ENCODE data around the gene TMEM69. TPM values are rescaled to one million over a fixed set of nuclear protein-coding genes. Genes with fewer than 3 reads are reported as not detected.
"Not testable (repeated sequence)": the region's sequence is repeated elsewhere in the genome, so short reads cannot be mapped to it uniquely, and the experiment has no call there.

Gene TMEM69
- total RNA-seq, 1 experiment from 2014 or later, result 19.1 TPM

DNA sequence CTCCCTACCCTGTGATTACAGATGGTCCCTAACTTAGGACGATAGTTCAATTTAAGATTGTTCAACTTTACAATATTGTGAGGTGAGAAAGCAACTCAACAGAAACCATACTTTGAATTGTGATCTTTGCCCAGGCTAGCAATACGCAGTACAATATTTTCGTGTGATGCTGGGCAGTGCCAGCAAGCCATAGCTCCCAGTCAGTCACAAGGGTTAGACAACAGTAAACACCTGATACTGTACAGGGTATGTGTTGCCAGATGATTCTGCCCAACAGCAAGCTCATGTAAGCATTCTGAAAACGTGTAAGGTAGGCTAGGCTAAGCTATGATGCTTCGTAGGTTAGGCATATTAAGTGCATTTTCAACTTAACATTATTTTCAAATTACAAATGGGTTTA lies 13.5 kb upstream of the TMEM69 start:
- in situ Hi-C loops (cut with HindIII; ENCODE audit: low pct_unique_long_range_greater_than_20kb, low sequenced_read_pairs), result no loop called here
- no peak for ATAC-seq

DNA sequence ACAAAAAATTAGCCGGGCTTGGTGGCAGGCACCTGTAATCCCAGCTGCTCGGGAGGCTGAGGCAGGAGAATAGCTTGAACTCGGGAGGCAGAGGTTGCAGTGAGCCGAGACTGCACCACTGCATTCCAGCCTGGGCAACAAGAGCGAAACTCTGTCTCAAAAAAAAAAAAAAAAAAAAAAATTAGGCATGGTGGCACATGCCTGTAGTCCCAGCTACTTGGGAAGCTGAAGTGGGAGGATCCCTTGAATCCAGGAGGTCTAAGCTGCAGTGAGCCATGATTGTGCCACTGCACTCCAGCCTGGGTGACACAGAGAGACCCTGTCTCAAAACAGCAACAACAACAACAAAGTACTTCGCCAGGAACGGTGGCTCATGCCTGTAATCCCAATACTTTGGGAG lies 11.4 kb upstream of the TMEM69 start:
- H3K27me3 ChIP-seq (ENCODE audit: control insufficient read depth, insufficient read depth, low read length); ATAC-seq; DNase-seq (ENCODE audit: low read depth, low spot score); CTCF ChIA-PET; H3K9me3 ChIP-seq (ENCODE audit: control insufficient read depth, insufficient read depth, low read depth, low read length); BruUV-seq (replicated peaks); H3K4me3 ChIP-seq (ENCODE audit: low read depth in 2 of 2, low read length in 2 of 2); intact Hi-C loops (cut with micrococcal nuclease; ENCODE audit: unreplicated experiment); H3K27ac ChIP-seq (ENCODE audit: low read length); H3K36me3 ChIP-seq (ENCODE audit: control insufficient read depth, insufficient read depth, low read length): not testable (repeated sequence)
- in situ Hi-C loops (cut with HindIII; ENCODE audit: low pct_unique_long_range_greater_than_20kb, low sequenced_read_pairs), result loop anchor here (25.0 kb wide), 1 partner anchor 186 kb away; no protein-coding TSS in a partner anchor
- H3K4me1 ChIP-seq (ENCODE audit: control insufficient read depth, insufficient read depth, low read length), result peaks cover 40% of the 10 kb centered on the region
- POLR2A ChIA-PET, result interaction anchor here (0.7 kb wide), 1 partner anchor 10 kb away, joined by 12 read pairs; the partner anchor contains the start of gene GPBP1L1

More for the DNA sequence above, 13.5 kb upstream of the TMEM69 start:
- CTCF ChIA-PET, result no interaction called here
- TF ChIP-seq, protein P1, sequence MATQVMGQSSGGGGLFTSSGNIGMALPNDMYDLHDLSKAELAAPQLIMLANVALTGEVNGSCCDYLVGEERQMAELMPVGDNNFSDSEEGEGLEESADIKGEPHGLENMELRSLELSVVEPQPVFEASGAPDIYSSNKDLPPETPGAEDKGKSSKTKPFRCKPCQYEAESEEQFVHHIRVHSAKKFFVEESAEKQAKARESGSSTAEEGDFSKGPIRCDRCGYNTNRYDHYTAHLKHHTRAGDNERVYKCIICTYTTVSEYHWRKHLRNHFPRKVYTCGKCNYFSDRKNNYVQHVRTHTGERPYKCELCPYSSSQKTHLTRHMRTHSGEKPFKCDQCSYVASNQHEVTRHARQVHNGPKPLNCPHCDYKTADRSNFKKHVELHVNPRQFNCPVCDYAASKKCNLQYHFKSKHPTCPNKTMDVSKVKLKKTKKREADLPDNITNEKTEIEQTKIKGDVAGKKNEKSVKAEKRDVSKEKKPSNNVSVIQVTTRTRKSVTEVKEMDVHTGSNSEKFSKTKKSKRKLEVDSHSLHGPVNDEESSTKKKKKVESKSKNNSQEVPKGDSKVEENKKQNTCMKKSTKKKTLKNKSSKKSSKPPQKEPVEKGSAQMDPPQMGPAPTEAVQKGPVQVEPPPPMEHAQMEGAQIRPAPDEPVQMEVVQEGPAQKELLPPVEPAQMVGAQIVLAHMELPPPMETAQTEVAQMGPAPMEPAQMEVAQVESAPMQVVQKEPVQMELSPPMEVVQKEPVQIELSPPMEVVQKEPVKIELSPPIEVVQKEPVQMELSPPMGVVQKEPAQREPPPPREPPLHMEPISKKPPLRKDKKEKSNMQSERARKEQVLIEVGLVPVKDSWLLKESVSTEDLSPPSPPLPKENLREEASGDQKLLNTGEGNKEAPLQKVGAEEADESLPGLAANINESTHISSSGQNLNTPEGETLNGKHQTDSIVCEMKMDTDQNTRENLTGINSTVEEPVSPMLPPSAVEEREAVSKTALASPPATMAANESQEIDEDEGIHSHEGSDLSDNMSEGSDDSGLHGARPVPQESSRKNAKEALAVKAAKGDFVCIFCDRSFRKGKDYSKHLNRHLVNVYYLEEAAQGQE (IDR thresholded peaks at IDR 0.05; ENCODE audit: insufficient read depth in 1 of 2, low read depth in 2 of 2, low read length in 1 of 2), result no peak
- TF ChIP-seq POLR2AphosphoS5 (IDR thresholded peaks at IDR 0.05; ENCODE audit: low read depth, low read length), result no peak
- TF ChIP-seq TCF7L2 (IDR thresholded peaks at IDR 0.05; ENCODE audit: low read depth, low read length), result no peak
- TF ChIP-seq SIN3A (IDR thresholded peaks at IDR 0.05; ENCODE audit: borderline replicate concordance, insufficient read depth, low read depth, low read length), result no peak
- TF ChIP-seq, protein P2, sequence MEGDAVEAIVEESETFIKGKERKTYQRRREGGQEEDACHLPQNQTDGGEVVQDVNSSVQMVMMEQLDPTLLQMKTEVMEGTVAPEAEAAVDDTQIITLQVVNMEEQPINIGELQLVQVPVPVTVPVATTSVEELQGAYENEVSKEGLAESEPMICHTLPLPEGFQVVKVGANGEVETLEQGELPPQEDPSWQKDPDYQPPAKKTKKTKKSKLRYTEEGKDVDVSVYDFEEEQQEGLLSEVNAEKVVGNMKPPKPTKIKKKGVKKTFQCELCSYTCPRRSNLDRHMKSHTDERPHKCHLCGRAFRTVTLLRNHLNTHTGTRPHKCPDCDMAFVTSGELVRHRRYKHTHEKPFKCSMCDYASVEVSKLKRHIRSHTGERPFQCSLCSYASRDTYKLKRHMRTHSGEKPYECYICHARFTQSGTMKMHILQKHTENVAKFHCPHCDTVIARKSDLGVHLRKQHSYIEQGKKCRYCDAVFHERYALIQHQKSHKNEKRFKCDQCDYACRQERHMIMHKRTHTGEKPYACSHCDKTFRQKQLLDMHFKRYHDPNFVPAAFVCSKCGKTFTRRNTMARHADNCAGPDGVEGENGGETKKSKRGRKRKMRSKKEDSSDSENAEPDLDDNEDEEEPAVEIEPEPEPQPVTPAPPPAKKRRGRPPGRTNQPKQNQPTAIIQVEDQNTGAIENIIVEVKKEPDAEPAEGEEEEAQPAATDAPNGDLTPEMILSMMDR (IDR thresholded peaks at IDR 0.05), result no peak
- H3K27me3 ChIP-seq (ENCODE audit: control insufficient read depth, insufficient read depth, low read length), result no peaks in the 10 kb centered on the region
- H3K36me3 ChIP-seq (ENCODE audit: control insufficient read depth, insufficient read depth, low read length), result no peaks in the 10 kb centered on the region
- H3K9me3 ChIP-seq (ENCODE audit: control insufficient read depth, insufficient read depth, low read depth, low read length), result no peaks in the 10 kb centered on the region
- intact Hi-C loops (cut with micrococcal nuclease; ENCODE audit: unreplicated experiment), result no loop called here
- peaks cover 21% of the 10 kb centered on the region for H3K4me1 ChIP-seq (ENCODE audit: control insufficient read depth, insufficient read depth, low read length)
- H3K27ac ChIP-seq (ENCODE audit: low read length), result no peak overlapping the region
- POLR2A ChIA-PET, result interaction anchor here (0.5 to 0.6 kb wide), 2 partner anchors 14 to 44 kb away, joined by 4 to 12 read pairs; no protein-coding TSS in a partner anchor
- no peak overlapping the region for H3K4me3 ChIP-seq (ENCODE audit: low read depth in 2 of 2, low read length in 2 of 2)
- TSS peak; percentile 10 for BruUV-seq (replicated peaks)
- DNase-seq (ENCODE audit: low read depth, low spot score), result no peak

DNA sequence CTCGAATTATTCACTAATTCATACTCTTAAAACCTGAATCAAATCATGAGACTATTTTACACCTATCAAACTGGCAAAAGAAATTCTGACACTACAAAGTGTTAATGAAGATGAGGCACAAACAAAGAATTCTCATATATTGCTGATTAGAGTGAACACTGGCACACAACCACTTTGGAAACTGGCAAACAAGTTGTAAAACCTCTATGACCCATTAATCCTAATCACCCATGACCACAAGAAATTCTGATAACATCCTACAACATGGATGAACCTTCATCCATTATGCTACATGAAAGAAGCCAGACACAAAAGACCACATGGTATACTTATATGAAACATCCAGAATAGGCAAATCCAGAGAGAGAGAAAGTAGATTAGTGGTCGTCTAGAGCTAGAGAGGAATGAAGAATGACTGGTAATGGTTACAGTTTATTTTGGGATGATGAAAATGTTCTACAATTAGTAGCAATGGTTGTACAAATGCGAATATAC lies 10.2 kb upstream of the TMEM69 start:
- no peak for TF ChIP-seq POLR2AphosphoS5 (IDR thresholded peaks at IDR 0.05; ENCODE audit: low read depth, low read length)
- TF ChIP-seq SIN3A (IDR thresholded peaks at IDR 0.05; ENCODE audit: borderline replicate concordance, insufficient read depth, low read depth, low read length), result no peak
- TF ChIP-seq TCF7L2 (IDR thresholded peaks at IDR 0.05; ENCODE audit: low read depth, low read length), result no peak
- TF ChIP-seq, protein P1 (IDR thresholded peaks at IDR 0.05; ENCODE audit: insufficient read depth in 1 of 2, low read depth in 2 of 2, low read length in 1 of 2), result no peak
- TF ChIP-seq, protein P2 (IDR thresholded peaks at IDR 0.05), result no peak
- H3K4me1 ChIP-seq (ENCODE audit: control insufficient read depth, insufficient read depth, low read length), result peaks cover 52% of the 10 kb centered on the region
- in situ Hi-C loops (cut with HindIII; ENCODE audit: low pct_unique_long_range_greater_than_20kb, low sequenced_read_pairs), result loop anchor here (25.0 kb wide), 1 partner anchor 185 kb away; no protein-coding TSS in a partner anchor
- no peak overlapping the region for H3K4me3 ChIP-seq (ENCODE audit: low read depth in 2 of 2, low read length in 2 of 2)
- intact Hi-C loops (cut with micrococcal nuclease; ENCODE audit: unreplicated experiment), result no loop called here
- no peaks in the 10 kb centered on the region for H3K9me3 ChIP-seq (ENCODE audit: control insufficient read depth, insufficient read depth, low read depth, low read length)
- ATAC-seq, result no peak
- H3K27me3 ChIP-seq (ENCODE audit: control insufficient read depth, insufficient read depth, low read length), result no peaks in the 10 kb centered on the region
- POLR2A ChIA-PET, result no interaction called here
- no peaks in the 10 kb centered on the region for H3K36me3 ChIP-seq (ENCODE audit: control insufficient read depth, insufficient read depth, low read length)
- DNase-seq (ENCODE audit: low read depth, low spot score), result no peak
- CTCF ChIA-PET, result no interaction called here
- no TSS peak for BruUV-seq (replicated peaks)
- H3K27ac ChIP-seq (ENCODE audit: low read length), result peak overlapping the region; percentile 30; the same call in 1 of the 2 replicates
